Measurements from ENCODE around the gene ZNF230.

ZNF230 gene

GRCh38 chr19:44005973-44006372, 3.2 kb downstream of the ZNF230 start:
- Histone ChIP-seq H3K79me2 (ENCODE audit: insufficient read depth, low read depth) (no peaks in the 10 kb centered on the region), H3K27me3 (ENCODE audit: insufficient read depth, low read depth) (no peaks in the 10 kb centered on the region), H3K4me1 (ENCODE audit: low read depth, poor library complexity, severe bottlenecking) (no peaks in the 10 kb centered on the region), H3K4me3 (IDR thresholded peaks at IDR 0.05; ENCODE audit: insufficient read depth, low read depth, low read length) (no peak overlapping the region), H2AFZ (ENCODE audit: low read depth) (no peak overlapping the region), H3K36me3 (ENCODE audit: insufficient read depth) (peaks cover 4% of the 10 kb centered on the region), H3K27ac (no peak overlapping the region), H3K9ac (no peak overlapping the region), H4K20me1 (ENCODE audit: insufficient read depth) (no peaks in the 10 kb centered on the region), H3K4me2 (no peak overlapping the region)
- TF ChIP-seq CTCF (conservative IDR thresholded peaks at IDR 0.05; ENCODE audit: low read depth, low read length): no peak

- no peaks in the 10 kb centered on the region for H4K20me1 ChIP-seq (ENCODE audit: insufficient read depth)
- no peak overlapping the region for H3K4me2 ChIP-seq
- no peak for TF ChIP-seq CTCF (conservative IDR thresholded peaks at IDR 0.05; ENCODE audit: low read depth, low read length)
- no peaks in the 10 kb centered on the region for H3K79me2 ChIP-seq (ENCODE audit: insufficient read depth, low read depth)
- H3K27me3 ChIP-seq (ENCODE audit: insufficient read depth, low read depth): no peaks in the 10 kb centered on the region
- H2AFZ ChIP-seq (ENCODE audit: low read depth): no peak overlapping the region
- H3K27ac ChIP-seq: no peak overlapping the region
- H3K9ac ChIP-seq: no peak overlapping the region
- H3K4me3 ChIP-seq (IDR thresholded peaks at IDR 0.05; ENCODE audit: insufficient read depth, low read depth, low read length): no peak overlapping the region
- peaks cover 4% of the 10 kb centered on the region for H3K36me3 ChIP-seq (ENCODE audit: insufficient read depth)
- H3K4me1 ChIP-seq (ENCODE audit: low read depth, poor library complexity, severe bottlenecking): no peaks in the 10 kb centered on the region
Measured at GRCh38 chr19:44007473-44007872, 4.7 kb downstream of the ZNF230 start.

GRCh38 chr19:44010468-44010867, 7.7 kb downstream of the ZNF230 start:
- no peak for TF ChIP-seq CTCF (conservative IDR thresholded peaks at IDR 0.05; ENCODE audit: low read depth, low read length)
- H3K4me3 ChIP-seq (IDR thresholded peaks at IDR 0.05; ENCODE audit: insufficient read depth, low read depth, low read length): no peak overlapping the region
- H3K27me3 ChIP-seq (ENCODE audit: insufficient read depth, low read depth): no peaks in the 10 kb centered on the region
- no peak overlapping the region for H3K4me2 ChIP-seq
- peaks cover 4% of the 10 kb centered on the region for H3K36me3 ChIP-seq (ENCODE audit: insufficient read depth)
- H4K20me1 ChIP-seq (ENCODE audit: insufficient read depth): no peaks in the 10 kb centered on the region
- no peaks in the 10 kb centered on the region for H3K4me1 ChIP-seq (ENCODE audit: low read depth, poor library complexity, severe bottlenecking)
- no peaks in the 10 kb centered on the region for H3K79me2 ChIP-seq (ENCODE audit: insufficient read depth, low read depth)
- H3K27ac ChIP-seq: no peak overlapping the region
- H2AFZ ChIP-seq (ENCODE audit: low read depth): no peak overlapping the region
- no peak overlapping the region for H3K9ac ChIP-seq

GRCh38 chr19:44019498-44019897, 16.7 kb downstream of the ZNF230 start:
- no peaks in the 10 kb centered on the region for H3K36me3 ChIP-seq (ENCODE audit: insufficient read depth)
- no peak for TF ChIP-seq CTCF (conservative IDR thresholded peaks at IDR 0.05; ENCODE audit: low read depth, low read length)
- no peaks in the 10 kb centered on the region for H3K27me3 ChIP-seq (ENCODE audit: insufficient read depth, low read depth)
- H3K79me2 ChIP-seq (ENCODE audit: insufficient read depth, low read depth): no peaks in the 10 kb centered on the region
- no peak overlapping the region for H3K9ac ChIP-seq
- no peak overlapping the region for H3K27ac ChIP-seq
- H4K20me1 ChIP-seq (ENCODE audit: insufficient read depth): no peaks in the 10 kb centered on the region
- no peaks in the 10 kb centered on the region for H3K4me1 ChIP-seq (ENCODE audit: low read depth, poor library complexity, severe bottlenecking)
- H3K4me3 ChIP-seq (IDR thresholded peaks at IDR 0.05; ENCODE audit: insufficient read depth, low read depth, low read length): no peak overlapping the region
- H3K4me2 ChIP-seq: no peak overlapping the region
- no peak overlapping the region for H2AFZ ChIP-seq (ENCODE audit: low read depth)
